ENCODE data around the gene EPB41.

EPB41 gene

GRCh38 chr1:29050166-29050565 is 135.8 kb downstream of the EPB41 start:
- TF ChIP-seq REST (IDR thresholded peaks at IDR 0.05; ENCODE audit: insufficient read depth in 1 of 2, low read depth in 2 of 2, low read length in 2 of 2), result no peak
- no peak for TF ChIP-seq POLR2AphosphoS5 (IDR thresholded peaks at IDR 0.05; ENCODE audit: low read depth, low read length)
- no peak for TF ChIP-seq TAF1 (IDR thresholded peaks at IDR 0.05; ENCODE audit: borderline replicate concordance, insufficient read depth, low read length)
- no peak for TF ChIP-seq SIN3A (IDR thresholded peaks at IDR 0.05; ENCODE audit: borderline replicate concordance, insufficient read depth, low read length)
- no peak for TF ChIP-seq FOXP2 (optimal IDR thresholded peaks at IDR 0.05; ENCODE audit: borderline replicate concordance, extremely low read depth, extremely low read length, insufficient read depth)

GRCh38 chr1:29052100-29052499 is 137.7 kb downstream of the EPB41 start:
- no peak for TF ChIP-seq SIN3A (IDR thresholded peaks at IDR 0.05; ENCODE audit: borderline replicate concordance, insufficient read depth, low read length)
- TF ChIP-seq POLR2AphosphoS5 (IDR thresholded peaks at IDR 0.05; ENCODE audit: low read depth, low read length), result no peak
- no peak for TF ChIP-seq TAF1 (IDR thresholded peaks at IDR 0.05; ENCODE audit: borderline replicate concordance, insufficient read depth, low read length)
- no peak for TF ChIP-seq REST (IDR thresholded peaks at IDR 0.05; ENCODE audit: insufficient read depth in 1 of 2, low read depth in 2 of 2, low read length in 2 of 2)
- no peak for TF ChIP-seq FOXP2 (optimal IDR thresholded peaks at IDR 0.05; ENCODE audit: borderline replicate concordance, extremely low read depth, extremely low read length, insufficient read depth)

- TF ChIP-seq POLR2AphosphoS5 (IDR thresholded peaks at IDR 0.05; ENCODE audit: low read depth, low read length) (no peak), FOXP2 (optimal IDR thresholded peaks at IDR 0.05; ENCODE audit: borderline replicate concordance, extremely low read depth, extremely low read length, insufficient read depth) (no peak), REST (IDR thresholded peaks at IDR 0.05; ENCODE audit: insufficient read depth in 1 of 2, low read depth in 2 of 2, low read length in 2 of 2) (no peak), SIN3A (IDR thresholded peaks at IDR 0.05; ENCODE audit: borderline replicate concordance, insufficient read depth, low read length) (no peak)
These were observed 138.6 kb downstream of the EPB41 start for GRCh38 chr1:29052941-29053340.

GRCh38 chr1:29055160-29055559 is 140.8 kb downstream of the EPB41 start:
- no peak for TF ChIP-seq POLR2AphosphoS5 (IDR thresholded peaks at IDR 0.05; ENCODE audit: low read depth, low read length)
- no peak for TF ChIP-seq SIN3A (IDR thresholded peaks at IDR 0.05; ENCODE audit: borderline replicate concordance, insufficient read depth, low read length)
- TF ChIP-seq FOXP2 (optimal IDR thresholded peaks at IDR 0.05; ENCODE audit: borderline replicate concordance, extremely low read depth, extremely low read length, insufficient read depth), result no peak
- no peak for TF ChIP-seq REST (IDR thresholded peaks at IDR 0.05; ENCODE audit: insufficient read depth in 1 of 2, low read depth in 2 of 2, low read length in 2 of 2)
- TF ChIP-seq TAF1 (IDR thresholded peaks at IDR 0.05; ENCODE audit: borderline replicate concordance, insufficient read depth, low read length), result no peak

- TF ChIP-seq POLR2AphosphoS5 (IDR thresholded peaks at IDR 0.05; ENCODE audit: low read depth, low read length), result no peak
- TF ChIP-seq TAF1 (IDR thresholded peaks at IDR 0.05; ENCODE audit: borderline replicate concordance, insufficient read depth, low read length), result no peak
- TF ChIP-seq SIN3A (IDR thresholded peaks at IDR 0.05; ENCODE audit: borderline replicate concordance, insufficient read depth, low read length), result no peak
- no peak for TF ChIP-seq FOXP2 (optimal IDR thresholded peaks at IDR 0.05; ENCODE audit: borderline replicate concordance, extremely low read depth, extremely low read length, insufficient read depth)
- no peak for TF ChIP-seq REST (IDR thresholded peaks at IDR 0.05; ENCODE audit: insufficient read depth in 1 of 2, low read depth in 2 of 2, low read length in 2 of 2)
These were observed 141.9 kb downstream of the EPB41 start for GRCh38 chr1:29056256-29056655.
